ENCODE data around the gene CCL5.
A peak's percentile ranks its signal among the peaks of the same experiment; 100 is the strongest.

CCL5 gene

GRCh38 chr17:35891269-35891668 lies 11.1 kb upstream of the CCL5 start:
- in situ Hi-C loops (cut with MboI; ENCODE audit: low sequenced_read_pairs): no loop called here
- DNase-seq (ENCODE audit: low spot score in 2 of 2): no peak
- Histone ChIP-seq H3K36me3 (replicated peaks) (no peaks in the 10 kb centered on the region), H3K4me1 (peaks cover 6% of the 10 kb centered on the region; the same call in 1 of the 2 replicates), H3K9me3 (no peaks in the 10 kb centered on the region), H3K4me3 (no peak overlapping the region), H3K27me3 (ENCODE audit: low read depth) (no peaks in the 10 kb centered on the region)

GRCh38 chr17:35890774-35891155 lies 10.6 kb upstream of the CCL5 start:
- H3K27me3 ChIP-seq (ENCODE audit: low read depth): no peaks in the 10 kb centered on the region
- H3K4me3 ChIP-seq: no peak overlapping the region
- in situ Hi-C loops (cut with MboI; ENCODE audit: low sequenced_read_pairs): no loop called here
- DNase-seq (ENCODE audit: low spot score in 2 of 2): no peak
- no peaks in the 10 kb centered on the region for H3K36me3 ChIP-seq (replicated peaks)
- no peaks in the 10 kb centered on the region for H3K9me3 ChIP-seq
- H3K4me1 ChIP-seq: peaks cover 6% of the 10 kb centered on the region; the same call in 1 of the 2 replicates

- peak in 1 of 2 experiments; percentile 59 for DNase-seq (ENCODE audit: low spot score in 2 of 2)
- Histone ChIP-seq H3K36me3 (replicated peaks) (no peaks in the 10 kb centered on the region), H3K4me3 (no peak overlapping the region), H3K9me3 (no peaks in the 10 kb centered on the region), H3K4me1 (peaks cover 6% of the 10 kb centered on the region; the same call in 1 of the 2 replicates), H3K27me3 (ENCODE audit: low read depth) (no peaks in the 10 kb centered on the region)
- in situ Hi-C loops (cut with MboI; ENCODE audit: low sequenced_read_pairs): no loop called here
These were observed 9.9 kb upstream of the CCL5 start for GRCh38 chr17:35889818-35890773.

- peaks cover 6% of the 10 kb centered on the region; the same call in 1 of the 2 replicates for H3K4me1 ChIP-seq
- no peak for DNase-seq (ENCODE audit: low spot score in 2 of 2)
- no peaks in the 10 kb centered on the region for H3K27me3 ChIP-seq (ENCODE audit: low read depth)
- no peak overlapping the region for H3K4me3 ChIP-seq
- in situ Hi-C loops (cut with MboI; ENCODE audit: low sequenced_read_pairs): no loop called here
- no peaks in the 10 kb centered on the region for H3K36me3 ChIP-seq (replicated peaks)
- H3K9me3 ChIP-seq: no peaks in the 10 kb centered on the region
These were observed 9.1 kb upstream of the CCL5 start for GRCh38 chr17:35889241-35889640.

- no peaks in the 10 kb centered on the region for H3K4me1 ChIP-seq
- in situ Hi-C loops (cut with MboI; ENCODE audit: low sequenced_read_pairs): no loop called here
- no peaks in the 10 kb centered on the region for H3K36me3 ChIP-seq (replicated peaks)
- DNase-seq (ENCODE audit: low spot score in 2 of 2): no peak
- no peak overlapping the region for H3K4me3 ChIP-seq
- no peaks in the 10 kb centered on the region for H3K9me3 ChIP-seq
- H3K27me3 ChIP-seq (ENCODE audit: low read depth): no peaks in the 10 kb centered on the region
These were observed 1.8 kb downstream of the CCL5 start for GRCh38 chr17:35878361-35878760.

- Histone ChIP-seq H3K36me3 (replicated peaks) (no peaks in the 10 kb centered on the region), H3K4me3 (no peak overlapping the region), H3K4me1 (no peaks in the 10 kb centered on the region), H3K9me3 (no peaks in the 10 kb centered on the region), H3K27me3 (ENCODE audit: low read depth) (no peaks in the 10 kb centered on the region)
- no peak for DNase-seq (ENCODE audit: low spot score in 2 of 2)
- in situ Hi-C loops (cut with MboI; ENCODE audit: low sequenced_read_pairs): no loop called here
These were observed 2.7 kb downstream of the CCL5 start for GRCh38 chr17:35877345-35878029.

- DNase-seq (ENCODE audit: low spot score in 2 of 2): no peak
- H3K27me3 ChIP-seq (ENCODE audit: low read depth): no peaks in the 10 kb centered on the region
- H3K36me3 ChIP-seq (replicated peaks): no peaks in the 10 kb centered on the region
- in situ Hi-C loops (cut with MboI; ENCODE audit: low sequenced_read_pairs): no loop called here
- no peak overlapping the region for H3K4me3 ChIP-seq
- no peaks in the 10 kb centered on the region for H3K4me1 ChIP-seq
- H3K9me3 ChIP-seq: no peaks in the 10 kb centered on the region
These were observed 3.6 kb downstream of the CCL5 start for GRCh38 chr17:35876534-35876933.

- Histone ChIP-seq H3K36me3 (replicated peaks) (no peaks in the 10 kb centered on the region), H3K4me1 (no peaks in the 10 kb centered on the region), H3K4me3 (no peak overlapping the region), H3K27me3 (ENCODE audit: low read depth) (no peaks in the 10 kb centered on the region), H3K9me3 (no peaks in the 10 kb centered on the region)
- no peak for DNase-seq (ENCODE audit: low spot score in 2 of 2)
- in situ Hi-C loops (cut with MboI; ENCODE audit: low sequenced_read_pairs): no loop called here
These were observed 4.4 kb downstream of the CCL5 start for GRCh38 chr17:35875800-35876139.

GRCh38 chr17:35875072-35875799 lies 4.9 kb downstream of the CCL5 start:
- no peaks in the 10 kb centered on the region for H3K9me3 ChIP-seq
- no peak for DNase-seq (ENCODE audit: low spot score in 2 of 2)
- no peak overlapping the region for H3K4me3 ChIP-seq
- H3K4me1 ChIP-seq: no peaks in the 10 kb centered on the region
- no peaks in the 10 kb centered on the region for H3K36me3 ChIP-seq (replicated peaks)
- no peaks in the 10 kb centered on the region for H3K27me3 ChIP-seq (ENCODE audit: low read depth)
- in situ Hi-C loops (cut with MboI; ENCODE audit: low sequenced_read_pairs): no loop called here

GRCh38 chr17:35872196-35872980 lies 7.8 kb downstream of the CCL5 start:
- Histone ChIP-seq H3K4me3 (no peak overlapping the region), H3K36me3 (replicated peaks) (no peaks in the 10 kb centered on the region), H3K27me3 (ENCODE audit: low read depth) (no peaks in the 10 kb centered on the region), H3K9me3 (no peaks in the 10 kb centered on the region), H3K4me1 (no peaks in the 10 kb centered on the region)
- DNase-seq (ENCODE audit: low spot score in 2 of 2): no peak
- in situ Hi-C loops (cut with MboI; ENCODE audit: low sequenced_read_pairs): no loop called here

GRCh38 chr17:35870906-35871819 lies 9.0 kb downstream of the CCL5 start:
- Histone ChIP-seq H3K27me3 (ENCODE audit: low read depth) (no peaks in the 10 kb centered on the region), H3K9me3 (no peaks in the 10 kb centered on the region), H3K4me3 (no peak overlapping the region), H3K4me1 (no peaks in the 10 kb centered on the region), H3K36me3 (replicated peaks) (no peaks in the 10 kb centered on the region)
- no peak for DNase-seq (ENCODE audit: low spot score in 2 of 2)
- in situ Hi-C loops (cut with MboI; ENCODE audit: low sequenced_read_pairs): no loop called here

- in situ Hi-C loops (cut with MboI; ENCODE audit: low sequenced_read_pairs): no loop called here
- Histone ChIP-seq H3K27me3 (ENCODE audit: low read depth) (no peaks in the 10 kb centered on the region), H3K9me3 (no peaks in the 10 kb centered on the region), H3K4me1 (no peaks in the 10 kb centered on the region), H3K36me3 (replicated peaks) (no peaks in the 10 kb centered on the region), H3K4me3 (no peak within 1 kb of the TSS)
- no peak for DNase-seq (ENCODE audit: low spot score in 2 of 2)
These were observed 11.4 kb downstream of the CCL5 start, which contains the start of gene HEATR9 for GRCh38 chr17:35868737-35869136. TSS of gene HEATR9 (minus strand) at chr17:35868891. CDS start at chr17:35868742, 149 bp downstream.
